Daoy (cell line): ENCODE results near the gene NDE1. TPM values are rescaled to one million over a fixed set of nuclear protein-coding genes. Genes with fewer than 3 reads are reported as not detected.
A peak's percentile ranks its signal among the peaks of the same experiment; 100 is the strongest.
"Not testable (repeated sequence)": the region's sequence is repeated elsewhere in the genome, so short reads cannot be mapped to it uniquely, and the experiment has no call there.

Experiments used
- DNase-seq: peaks from one replicate; pipeline ENCODE4 v3.0.0-alpha.2; 2015; ENCODE audit warnings: low read depth
- total RNA-seq: library from RNA; depleted of rRNA; stranded (reverse); fragments of >200 nt; shearing (Covaris generic); gene quantifications from 2 replicates; pipeline ENCODE4 v1.2.3, GENCODE V29; 2014

Gene NDE1
- total RNA-seq, 1 experiment from 2014 or later, result 42.7 TPM

DNA sequence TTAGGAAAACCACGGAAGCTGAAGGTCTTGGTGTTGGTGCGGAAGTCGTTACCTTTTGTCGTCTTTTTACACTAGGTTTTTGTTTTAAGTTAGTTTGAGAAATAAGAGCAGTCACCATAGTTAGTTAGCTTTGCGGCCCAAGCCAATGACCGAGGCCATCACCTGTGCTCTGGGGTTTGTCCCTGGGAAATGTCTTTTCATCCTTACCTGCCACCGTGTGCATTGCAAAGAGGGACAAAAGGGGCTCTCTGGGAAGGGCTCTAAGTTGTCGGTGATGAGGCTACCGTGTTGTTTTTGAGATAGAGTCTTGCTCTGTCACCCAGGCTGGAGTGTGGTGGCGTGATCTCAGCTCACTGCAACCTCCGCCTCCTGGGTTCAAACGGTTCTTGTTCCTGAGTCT lies 49.8 kb downstream of the NDE1 start:
- DNase-seq, result no peak

DNA sequence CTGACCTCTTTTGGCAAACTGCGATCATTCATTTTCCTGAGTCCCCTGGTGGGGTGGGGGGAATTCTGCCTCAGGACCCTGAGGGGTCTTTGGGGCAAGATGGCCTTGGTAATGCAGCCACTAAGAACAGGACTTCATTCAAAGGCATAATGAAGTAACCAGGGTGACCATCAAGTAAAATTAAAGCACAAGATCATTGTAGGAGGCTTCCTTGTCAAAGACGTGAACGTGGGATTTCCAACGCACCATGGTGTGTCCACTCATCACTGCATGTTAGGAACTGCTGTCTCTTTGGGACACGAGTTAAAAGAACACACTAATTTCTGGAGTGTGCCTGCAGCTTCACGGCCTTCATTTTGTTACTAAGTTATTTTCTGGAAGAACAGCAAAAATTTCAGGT lies 51.3 kb downstream of the NDE1 start:
- no peak for DNase-seq

DNA sequence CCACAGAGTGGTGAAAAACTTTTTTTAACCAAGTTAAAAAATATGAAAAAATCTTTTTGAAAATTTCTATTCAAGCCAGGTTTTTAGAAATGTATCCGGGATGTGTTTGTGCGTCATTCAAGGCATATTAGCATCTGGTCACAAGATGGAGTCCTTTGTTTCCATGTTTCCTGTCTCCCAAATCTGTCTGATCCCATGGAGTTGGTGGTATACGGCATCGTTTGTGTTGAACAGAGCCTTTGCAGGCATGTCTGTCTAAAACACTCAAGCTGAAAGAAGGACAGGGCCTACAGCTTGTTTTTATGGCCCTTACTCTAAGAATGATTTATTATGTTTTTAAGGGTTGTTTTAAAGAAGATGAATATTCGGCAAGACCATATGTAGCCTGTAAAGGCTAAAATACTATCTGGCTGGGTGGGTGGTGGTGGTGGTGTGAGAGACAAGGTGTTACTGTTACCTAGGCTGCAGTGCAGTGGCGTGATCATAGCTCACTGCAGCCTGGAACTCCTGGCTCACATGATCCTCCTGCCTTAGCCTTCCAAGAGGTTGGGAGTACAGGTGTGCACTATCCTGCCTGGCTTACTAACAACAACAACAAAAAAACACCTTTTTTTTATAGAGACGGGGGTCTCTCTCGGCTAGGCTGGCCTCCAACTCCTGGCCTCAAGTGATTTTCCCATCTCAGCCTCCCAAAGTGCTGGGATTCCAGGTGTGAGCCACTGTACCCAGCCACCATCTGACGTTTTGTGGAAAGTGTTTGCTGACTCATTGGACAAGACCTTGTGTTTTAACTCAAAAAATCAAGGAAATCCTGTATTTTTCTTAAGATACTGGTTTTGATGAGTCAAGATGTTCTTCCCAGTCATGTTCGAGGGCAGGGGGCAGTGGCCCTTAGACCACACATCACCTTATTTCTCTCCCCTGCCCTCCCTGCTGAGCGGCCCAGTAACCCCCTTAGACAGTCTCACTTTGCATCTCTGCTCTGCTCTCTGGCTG lies 52.2 kb downstream of the NDE1 start:
- DNase-seq, result no peak

DNA sequence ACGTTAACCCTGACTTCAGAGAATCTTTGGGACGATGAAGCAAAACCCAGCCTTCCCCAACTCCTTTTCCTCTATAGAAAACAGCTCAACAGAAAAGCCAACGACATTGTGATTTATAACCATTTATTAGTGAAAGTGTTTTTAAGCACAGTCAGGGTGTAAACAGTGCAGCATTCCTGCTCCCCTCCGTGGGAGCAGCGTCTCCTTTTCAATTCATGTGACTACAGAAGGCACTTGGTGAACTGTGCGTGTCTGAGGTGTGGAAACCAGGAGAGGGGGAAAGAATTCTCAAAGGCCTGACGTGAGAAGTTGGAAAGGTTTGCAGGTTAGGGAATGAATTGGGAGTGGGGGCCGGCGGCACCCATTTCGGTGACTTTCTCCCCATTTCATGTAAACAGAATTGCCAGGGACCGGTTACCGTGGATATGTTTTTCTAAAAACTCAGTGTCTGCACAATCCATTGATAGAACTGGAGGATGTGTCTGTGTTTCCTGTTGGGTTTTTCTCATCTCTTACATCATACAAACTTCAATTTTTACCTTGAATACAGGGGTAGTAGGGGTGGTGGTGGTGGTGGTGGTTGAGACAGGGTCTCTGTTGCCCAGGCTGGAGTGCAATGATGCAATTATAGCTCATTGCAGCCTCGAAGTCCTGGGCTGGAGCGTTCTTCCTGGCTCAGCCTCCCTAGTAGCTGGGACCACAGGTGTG lies 53.1 kb downstream of the NDE1 start:
- DNase-seq, result no peak

DNA sequence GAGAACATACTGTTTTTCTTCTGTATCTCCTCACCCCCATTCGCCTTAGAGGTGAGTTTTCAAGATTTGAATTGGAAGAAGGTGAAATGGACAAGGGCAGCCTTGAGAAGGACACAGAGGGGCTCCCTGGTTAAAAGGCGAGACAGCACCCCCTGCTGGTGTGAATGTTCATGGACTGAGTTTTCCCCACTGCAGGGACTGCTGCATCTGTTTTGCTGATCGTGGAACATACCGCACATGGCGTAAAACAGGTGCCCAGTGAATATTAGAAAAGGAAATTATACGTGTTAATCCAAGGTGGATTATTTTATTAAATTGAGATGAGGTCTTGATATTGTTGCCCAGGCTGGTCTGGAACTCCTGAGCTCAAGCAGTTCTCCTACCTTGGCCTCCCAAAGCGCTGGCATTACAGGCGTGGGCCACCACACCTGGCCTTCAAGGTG lies 54.5 kb downstream of the NDE1 start:
- DNase-seq, result peak; percentile 58

DNA sequence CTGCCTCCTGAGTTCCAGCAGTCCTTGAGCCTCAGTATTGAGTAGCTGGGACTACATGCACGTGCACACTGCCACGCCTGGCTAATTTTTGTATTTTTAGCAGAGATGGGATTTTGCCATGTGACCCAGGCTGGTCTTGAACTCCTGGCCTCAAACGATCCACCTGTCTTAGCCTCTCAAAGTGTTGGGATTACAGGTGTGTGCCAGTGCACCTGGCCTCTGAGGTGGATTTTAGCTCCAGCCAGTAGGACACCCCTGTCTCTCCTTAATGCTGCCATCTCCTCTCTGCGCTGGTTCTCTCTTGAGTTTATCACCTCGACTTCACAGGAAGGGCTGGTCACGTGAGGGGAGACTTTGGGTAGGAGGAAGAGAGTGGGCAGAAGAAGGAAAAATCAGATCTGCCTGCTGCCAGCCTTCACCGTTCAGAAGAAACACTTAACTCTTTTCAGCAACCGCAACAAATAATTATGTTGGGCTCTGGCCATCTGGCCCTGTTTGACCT lies 55.1 kb downstream of the NDE1 start:
- DNase-seq, result no peak

DNA sequence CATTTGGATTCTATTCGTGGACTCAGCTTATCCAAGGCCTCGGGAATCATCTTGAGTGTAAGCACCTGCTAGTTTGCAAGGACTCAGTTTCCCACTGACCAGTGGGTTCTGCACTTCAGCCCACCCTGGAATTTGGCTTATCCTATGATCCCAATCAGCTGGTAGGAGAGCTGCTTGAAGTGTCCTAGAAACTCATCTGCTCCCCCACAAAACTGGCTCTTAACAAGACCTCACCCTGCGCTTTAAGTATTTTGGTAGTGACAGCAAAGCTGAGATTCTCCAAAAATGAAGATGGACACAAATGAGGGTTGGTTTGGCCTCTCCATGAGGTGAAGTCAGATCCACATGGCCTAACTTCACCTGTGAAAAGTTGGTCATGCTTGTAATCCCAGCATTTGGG lies 57.3 kb downstream of the NDE1 start:
- no peak for DNase-seq

DNA sequence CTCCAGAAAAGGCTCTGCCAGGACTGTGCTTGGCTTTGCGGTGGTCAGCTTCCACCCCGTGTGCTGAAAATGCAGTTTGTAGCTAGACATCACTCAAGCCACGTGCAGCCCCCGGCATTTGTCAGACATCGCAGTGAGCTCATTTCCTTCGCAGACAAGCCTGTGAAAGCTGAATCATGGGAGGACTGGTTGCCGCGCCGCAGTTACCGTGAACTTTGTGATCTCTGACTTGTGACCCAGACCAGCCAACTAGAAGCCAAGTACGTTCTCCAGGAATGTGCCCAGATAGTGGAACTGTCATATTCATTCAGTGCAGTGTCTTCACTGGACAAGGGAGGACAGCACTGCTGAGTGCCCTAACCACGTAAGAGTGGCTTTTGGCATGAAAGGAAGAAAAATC lies 58.1 kb downstream of the NDE1 start:
- no peak for DNase-seq

DNA sequence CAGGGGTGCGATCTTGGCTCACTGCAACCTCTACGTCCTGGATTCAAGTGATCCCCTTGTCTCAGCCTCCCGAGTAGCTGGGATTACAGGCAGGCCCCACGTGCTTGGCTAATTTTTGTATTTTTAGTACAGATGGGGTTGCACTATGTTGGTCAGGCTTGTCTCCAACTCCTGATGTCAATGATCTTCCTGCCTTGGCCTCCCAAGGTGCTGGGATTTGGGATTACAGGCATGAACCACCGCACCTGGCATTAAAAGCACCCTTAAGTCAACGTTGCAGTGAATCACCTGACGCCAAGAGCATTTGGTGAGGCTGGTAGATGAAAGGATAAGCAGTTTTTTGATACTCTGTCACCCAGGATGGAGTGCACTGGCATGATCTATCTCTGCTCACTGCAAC lies 59.0 kb downstream of the NDE1 start:
- DNase-seq, result no peak

DNA sequence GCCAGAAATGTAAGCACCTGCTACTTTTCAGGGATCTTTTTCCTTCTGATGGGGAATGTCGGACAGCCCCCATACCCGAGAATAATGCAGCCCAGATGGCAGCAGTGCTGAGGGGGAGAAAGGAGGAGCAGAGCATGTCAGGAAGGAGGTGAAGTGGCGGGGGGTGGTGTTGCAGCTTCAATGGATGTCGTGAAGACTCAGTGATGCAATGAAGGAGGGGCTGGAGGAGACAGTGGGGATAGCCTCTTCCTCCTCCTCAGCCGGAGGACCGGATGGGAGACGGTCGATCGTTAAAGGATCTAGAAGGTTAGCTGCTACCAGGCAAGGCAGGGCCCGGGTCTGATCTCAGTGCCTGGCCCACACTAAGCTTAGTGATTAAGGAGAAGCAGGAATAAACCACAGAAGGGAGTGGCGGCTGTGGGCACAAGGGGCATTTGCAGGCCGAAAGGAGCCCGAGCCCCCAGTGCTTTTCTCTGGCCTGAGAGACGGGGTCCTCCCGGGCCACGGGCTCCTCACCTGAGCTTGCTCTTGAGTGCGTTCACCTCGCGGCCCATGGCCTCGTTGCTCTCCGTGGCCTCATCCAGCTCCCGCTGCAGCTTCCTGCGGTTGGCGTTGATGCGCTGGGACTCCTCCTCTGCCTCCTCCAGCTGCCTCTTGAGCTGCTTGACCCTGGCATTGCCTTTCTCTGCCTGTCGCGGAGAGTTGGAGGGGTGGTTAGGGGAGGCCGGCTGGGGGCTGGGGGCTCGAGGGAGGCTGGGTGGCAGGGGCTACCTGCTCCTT lies 64.5 kb downstream of the NDE1 start:
- DNase-seq, result no peak

DNA sequence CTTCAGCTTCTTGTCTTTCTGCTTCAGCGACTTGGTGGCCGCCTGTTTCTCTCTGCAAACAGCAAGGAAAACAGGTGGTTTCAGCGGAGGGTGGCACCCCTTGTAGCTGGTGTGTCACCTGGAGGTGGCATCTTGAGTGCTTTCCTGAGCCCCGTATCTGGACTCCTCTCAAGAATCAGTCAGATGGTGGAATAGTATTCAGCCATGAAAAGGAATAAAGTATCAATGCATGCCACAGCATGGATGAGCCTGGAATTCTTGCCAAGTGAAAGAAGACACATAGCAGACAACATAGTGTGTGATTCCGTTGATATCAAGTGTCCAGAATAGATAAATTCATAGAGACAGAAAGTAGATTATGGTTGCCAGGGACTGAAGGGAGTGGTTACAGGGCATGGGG lies 65.2 kb downstream of the NDE1 start:
- DNase-seq, result no peak

DNA sequence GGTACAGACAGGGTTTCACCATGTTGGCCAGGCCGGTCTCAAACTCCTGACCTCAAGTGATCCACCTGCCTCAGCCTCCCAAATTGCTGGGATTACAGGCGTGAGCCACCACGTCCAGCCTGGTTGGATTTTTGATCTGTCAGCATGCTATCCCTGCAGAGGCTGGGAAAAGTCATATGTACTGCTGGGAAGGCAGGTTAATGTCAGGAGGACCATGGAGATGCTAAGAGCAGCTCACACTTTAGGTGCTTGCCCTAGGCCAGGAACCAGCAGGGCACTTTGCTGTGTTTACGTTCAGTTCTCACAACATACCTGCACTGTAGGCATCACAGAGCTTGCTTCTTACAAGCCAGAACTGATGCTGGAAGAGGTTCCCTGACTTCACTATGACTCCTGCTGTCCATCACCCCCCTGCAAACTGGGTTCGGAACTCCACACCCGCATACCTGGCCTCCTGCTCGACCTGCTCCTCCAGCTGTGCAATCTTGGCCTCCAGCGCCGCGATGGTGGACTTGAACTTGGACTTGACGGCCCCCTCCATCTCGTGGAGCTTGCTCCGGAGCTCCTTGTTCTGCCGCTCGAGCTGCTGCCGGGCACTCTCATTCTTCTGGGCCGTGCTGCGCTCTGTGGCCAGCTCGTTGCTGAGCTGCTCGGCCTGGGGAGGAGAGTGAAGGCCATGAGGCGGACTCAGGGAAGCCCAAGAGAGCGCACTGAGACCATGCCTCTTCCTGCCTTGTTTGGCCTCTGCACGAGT lies 66.8 kb downstream of the NDE1 start:
- no peak for DNase-seq

DNA sequence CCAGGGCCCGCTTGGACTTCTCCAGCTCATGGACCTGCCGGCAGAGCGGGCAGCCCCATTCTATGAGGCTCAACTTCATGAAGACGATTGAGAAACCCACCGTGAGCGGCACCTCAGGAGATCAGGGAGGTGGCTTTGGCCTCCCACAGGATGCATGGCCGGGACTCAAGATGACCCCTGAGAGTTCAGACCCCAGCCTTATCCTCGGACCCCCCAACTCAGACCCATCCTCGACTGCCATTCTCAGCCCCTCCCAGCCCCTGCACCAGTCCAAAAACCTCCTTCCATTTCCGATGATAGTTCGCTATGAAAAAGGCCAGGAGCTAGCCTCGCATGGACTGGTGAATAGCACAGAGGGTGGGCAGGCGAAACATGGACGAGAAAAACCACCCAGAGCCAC lies 71.0 kb downstream of the NDE1 start:
- DNase-seq, result no peak

DNA sequence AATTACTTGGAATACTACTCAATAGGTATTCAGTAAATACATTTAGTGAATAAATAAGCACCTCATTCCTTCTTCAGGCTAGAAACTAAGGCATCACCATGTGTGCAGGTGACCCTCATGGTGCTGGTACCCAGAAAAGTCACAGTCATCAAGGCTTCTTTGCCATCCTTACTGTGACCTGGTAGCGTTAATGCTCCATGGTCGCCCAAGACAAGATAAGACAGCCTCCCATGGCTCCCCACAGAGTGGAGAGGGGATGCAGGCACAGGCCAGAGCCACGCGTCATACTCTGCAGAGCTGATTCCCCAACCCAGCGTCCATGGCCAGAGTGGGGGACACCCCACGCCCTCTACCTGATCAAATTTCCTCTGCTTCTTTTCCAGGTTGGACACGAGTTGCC lies 73.8 kb downstream of the NDE1 start:
- no peak for DNase-seq

DNA sequence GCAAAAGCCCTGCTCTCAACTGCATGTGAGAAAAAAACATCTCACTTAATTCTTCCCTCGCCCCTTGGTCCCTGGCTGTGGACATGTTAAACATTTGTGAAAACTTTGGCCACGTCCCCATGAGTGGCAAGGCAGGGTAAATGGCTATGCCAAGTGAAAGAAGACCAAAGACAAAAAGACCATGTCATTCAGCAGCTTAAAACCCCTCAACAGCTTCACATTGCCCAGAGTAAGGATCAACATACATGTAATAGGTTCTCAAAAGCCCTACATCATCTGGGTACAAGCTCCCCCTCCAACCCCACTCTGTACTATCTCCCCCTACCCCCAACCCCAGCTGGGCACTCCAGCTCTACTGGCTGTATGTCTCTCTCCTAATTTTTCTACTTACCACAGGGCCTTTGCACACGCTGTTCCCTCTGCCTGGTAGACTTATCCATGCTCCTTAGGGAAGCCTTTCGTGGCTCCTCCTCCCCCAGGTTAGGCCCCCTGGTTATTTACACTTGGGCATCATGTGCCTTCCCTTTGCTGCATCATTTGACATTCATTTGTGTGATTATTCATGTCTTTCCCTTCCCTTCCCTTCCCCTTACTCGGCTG lies 75.7 kb downstream of the NDE1 start:
- no peak for DNase-seq

DNA sequence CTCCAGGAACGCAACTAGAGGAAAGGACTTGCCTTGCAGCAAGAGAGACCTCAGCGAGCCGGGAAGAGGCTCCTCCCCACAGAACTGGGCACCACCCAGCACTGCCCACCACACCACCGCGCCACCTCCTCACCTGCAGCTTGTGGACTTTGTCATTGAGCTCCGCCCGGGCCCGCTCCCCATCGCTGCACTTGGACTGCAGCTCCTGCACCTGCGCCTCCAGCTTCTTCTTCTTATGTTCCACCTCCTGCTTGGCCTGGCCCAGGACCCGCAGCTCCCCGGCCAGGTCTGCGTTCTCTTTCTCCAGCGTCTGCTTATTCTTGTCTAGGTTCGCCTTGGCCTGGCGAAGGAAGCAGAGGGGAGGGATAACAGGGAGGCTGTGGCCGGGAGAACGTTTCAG lies 76.7 kb downstream of the NDE1 start:
- DNase-seq, result no peak

DNA sequence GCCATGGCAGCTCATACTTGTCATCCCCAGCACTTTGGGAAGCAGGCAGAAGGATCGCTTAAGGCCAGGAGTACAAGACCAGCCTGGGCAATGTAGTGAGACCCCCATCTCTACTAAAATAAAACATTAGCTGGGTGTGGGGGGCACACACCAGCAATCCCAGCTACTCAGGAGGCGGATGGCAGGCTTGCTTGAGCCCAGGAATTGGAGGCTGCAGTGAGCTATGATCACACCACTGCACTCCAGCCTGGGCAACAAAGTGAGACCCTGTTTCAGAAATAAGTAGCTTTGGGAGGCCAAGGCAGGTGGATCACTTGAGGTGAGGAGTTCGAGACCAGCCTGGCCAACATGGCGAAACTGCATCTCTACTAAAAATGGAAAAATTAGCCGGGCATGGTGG lies 77.7 kb downstream of the NDE1 start:
- not testable (repeated sequence) for DNase-seq

DNA sequence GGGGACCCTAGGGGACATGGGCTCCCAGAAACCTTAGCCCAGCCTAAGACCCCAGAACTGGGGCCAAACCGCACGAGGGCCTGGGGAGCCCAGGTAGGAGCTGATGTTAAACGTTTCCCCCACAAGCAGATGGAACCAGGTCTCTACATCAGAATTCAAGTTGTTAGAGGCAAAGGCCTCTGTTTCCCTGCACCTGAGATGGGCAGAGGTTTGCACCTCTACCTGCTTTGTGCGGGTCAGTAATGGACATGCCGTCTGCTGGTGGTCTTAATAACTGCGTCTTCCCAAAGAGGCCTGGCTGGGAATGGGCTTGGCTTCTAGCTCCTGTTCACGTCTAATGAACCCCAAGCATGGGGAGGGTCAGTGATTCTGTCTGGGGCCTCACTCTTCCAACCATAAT lies 79.1 kb downstream of the NDE1 start:
- no peak for DNase-seq

DNA sequence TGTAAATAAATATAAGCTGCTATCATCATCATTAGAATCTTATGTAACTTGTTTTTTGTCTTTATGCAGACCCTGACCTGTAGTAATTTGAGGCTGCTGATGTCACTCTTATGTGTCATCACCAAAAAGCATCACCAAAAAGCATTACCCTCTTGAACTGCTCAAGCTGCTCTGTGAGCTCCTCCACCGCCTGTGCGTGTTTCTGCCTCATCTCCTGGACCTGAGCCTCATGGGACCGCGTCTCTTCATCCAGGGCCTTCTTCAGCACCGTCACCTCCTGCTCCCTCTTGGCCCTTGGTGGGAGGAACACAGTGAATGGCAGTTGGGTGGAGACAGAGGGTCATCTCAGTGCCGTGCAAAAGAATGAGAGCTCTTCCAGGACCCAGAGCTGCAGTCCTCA lies 82.4 kb downstream of the NDE1 start:
- DNase-seq, result no peak

DNA sequence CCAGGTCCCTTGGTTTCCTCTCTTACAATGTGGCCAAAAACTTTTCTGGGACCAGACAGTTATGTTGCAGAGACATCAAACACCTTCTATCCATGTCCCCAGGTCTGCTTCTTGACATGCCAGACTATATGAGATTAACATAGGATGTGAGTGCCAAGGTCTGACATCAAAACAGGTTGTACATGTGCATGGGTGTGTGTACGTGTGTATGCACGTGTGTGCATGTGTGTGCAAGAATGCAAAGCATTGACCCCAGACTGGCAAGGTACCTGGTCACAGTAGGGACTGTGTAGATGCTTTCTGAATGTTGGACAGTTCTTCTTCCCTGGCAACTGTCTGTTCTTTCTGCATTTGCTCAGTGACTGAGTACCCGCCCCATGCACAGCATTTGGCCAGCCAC lies 85.6 kb downstream of the NDE1 start:
- DNase-seq, result no peak

DNA sequence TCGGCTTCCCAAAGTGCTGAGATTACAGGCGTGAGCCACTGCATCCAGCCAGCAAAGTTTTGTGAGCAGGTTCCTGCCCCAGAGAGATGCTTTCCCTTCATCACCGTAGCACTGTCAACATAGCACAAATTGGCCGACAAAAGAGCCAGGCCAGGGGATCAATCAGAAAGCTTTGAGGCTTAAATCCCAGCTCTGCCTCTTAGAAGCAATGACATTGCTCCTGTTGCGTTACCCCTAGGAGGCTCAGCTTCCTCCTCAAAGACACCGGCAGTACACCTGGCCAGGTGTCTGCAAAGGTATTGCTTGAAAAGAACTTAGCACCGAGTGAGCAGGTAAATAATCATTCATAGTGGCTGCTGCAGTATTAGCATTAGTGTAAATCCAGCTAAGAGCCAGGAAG lies 86.5 kb downstream of the NDE1 start:
- DNase-seq, result no peak
